Ureter (tissue), 1 donor: ENCODE results near the gene DAP. TPM values are rescaled to one million over a fixed set of nuclear protein-coding genes. Genes with fewer than 3 reads are reported as not detected.
"Not testable (repeated sequence)": the region's sequence is repeated elsewhere in the genome, so short reads cannot be mapped to it uniquely, and the experiment has no call there.

Experiments used
- DNase-seq: peaks from one replicate; pipeline ENCODE4 v3.0.0-alpha.2; 2020; ENCODE audit warnings: low spot score
- total RNA-seq: library from RNA; stranded (reverse); gene quantifications from one replicate; pipeline ENCODE4 v1.2.4, GENCODE V29; 2023
- donor health status: DM: yes; HTN: yes; CAD: no.

The DAP gene
- total RNA-seq, 1 donor from 2014 or later = 209 TPM

GRCh38 chr5:10734037-10734709, 26.9 kb downstream of the DAP start:
- no peak for DNase-seq

- DNase-seq = no peak
These were observed 27.6 kb downstream of the DAP start for GRCh38 chr5:10733426-10733825.

DNA sequence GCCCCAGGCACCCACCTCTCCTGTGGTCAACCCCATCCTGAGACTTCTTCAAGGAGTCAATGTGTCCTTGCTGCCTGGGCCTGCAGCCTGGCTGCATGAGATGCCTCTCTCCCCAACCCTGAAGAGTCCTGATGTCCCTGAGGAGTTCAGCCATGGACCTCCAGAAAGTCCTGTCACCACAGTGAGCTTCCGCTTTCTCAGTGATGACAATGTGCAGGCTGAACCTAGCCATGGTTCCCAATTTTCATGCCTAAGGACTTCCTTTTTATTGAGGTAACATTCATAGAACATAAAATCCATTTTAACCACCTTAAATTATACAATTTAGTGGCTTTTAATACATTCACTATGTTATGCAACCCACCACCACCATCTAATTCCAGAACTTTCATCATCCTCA, 29.1 kb downstream of the DAP start:
- DNase-seq = no peak

DNA sequence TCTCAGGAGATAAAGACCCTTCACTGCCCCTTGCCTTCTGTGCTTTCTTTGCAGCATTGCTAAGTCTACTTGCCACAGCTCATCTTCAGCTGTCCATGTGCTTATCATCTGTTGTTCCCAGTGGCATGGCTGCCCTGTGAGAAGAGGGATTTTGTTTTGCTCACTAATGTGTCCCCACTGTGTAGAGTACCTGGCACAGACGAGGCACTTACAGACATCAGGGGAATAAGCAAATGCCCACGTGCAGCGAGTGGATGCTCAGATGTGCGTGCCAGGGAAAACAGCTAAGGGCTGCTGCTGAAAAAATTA, 31.0 kb downstream of the DAP start:
- DNase-seq = no peak

- no peak for DNase-seq
These were observed 31.6 kb downstream of the DAP start for GRCh38 chr5:10729320-10730042.

DNA sequence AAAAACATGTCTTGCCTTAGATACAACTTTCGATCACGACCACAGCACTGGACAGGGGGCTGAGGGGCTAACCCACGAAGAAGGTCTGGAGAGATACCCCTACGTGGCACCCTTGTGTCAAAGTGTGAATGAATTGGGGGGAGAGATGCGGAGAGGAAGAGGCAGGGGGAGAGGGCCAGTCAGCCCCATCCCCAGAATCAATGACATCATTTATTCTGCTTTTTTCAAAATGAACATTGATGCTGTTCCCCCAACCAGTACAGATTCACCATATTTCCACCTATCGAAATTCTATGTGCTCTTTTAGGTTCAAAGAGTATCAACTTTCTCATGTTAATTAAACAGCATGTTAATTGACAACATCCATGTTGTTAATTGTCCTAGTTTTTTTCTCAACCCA, 32.4 kb downstream of the DAP start:
- DNase-seq = no peak

DNA sequence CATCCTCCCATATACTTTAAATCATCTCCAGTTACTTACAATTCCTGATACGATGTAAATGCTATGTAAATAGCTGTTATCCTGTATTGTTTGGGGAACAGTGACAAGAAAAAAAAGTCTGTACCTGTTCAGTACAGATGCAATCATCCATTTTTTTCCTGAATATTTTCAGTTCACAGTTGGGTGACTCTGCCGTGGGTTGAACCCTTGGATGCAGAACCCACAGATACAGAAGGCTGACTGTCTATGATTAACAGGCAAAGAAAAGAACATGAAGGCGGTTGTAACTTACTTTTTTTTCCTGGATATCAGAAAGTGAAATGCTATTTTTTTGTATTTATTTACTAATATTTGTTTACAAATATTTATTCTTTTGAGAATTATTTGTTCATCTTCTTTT, 33.2 kb downstream of the DAP start:
- DNase-seq = no peak

DNA sequence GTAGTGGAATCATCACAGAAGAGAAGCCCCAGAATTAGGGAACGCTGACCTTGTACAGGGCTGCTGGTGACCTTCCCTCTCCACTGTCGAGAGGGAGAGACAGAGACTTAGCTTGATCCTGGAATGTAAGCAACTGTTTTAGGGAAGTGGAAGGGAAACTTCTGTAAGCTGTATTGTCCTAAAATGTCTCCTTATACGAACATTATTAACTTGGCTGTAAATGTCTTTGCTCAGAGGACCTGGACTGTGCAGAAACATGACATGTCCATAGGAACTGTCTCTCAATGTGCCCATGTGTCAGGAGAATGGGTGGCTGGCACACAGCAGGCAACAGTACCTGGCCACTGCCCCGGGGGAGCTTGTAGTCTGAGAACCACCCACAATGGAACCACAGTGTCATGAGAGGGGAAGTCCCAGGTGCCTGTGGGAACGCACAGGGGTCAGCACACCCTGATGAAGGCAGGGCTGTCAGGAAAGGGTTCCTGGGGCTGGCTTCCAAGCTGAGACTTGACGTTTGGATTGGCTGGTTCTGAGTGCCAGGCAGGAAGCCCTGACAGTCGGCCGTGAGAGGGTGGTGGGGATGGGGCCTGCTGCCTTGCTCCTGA, 34.0 kb downstream of the DAP start:
- no peak for DNase-seq

DNA sequence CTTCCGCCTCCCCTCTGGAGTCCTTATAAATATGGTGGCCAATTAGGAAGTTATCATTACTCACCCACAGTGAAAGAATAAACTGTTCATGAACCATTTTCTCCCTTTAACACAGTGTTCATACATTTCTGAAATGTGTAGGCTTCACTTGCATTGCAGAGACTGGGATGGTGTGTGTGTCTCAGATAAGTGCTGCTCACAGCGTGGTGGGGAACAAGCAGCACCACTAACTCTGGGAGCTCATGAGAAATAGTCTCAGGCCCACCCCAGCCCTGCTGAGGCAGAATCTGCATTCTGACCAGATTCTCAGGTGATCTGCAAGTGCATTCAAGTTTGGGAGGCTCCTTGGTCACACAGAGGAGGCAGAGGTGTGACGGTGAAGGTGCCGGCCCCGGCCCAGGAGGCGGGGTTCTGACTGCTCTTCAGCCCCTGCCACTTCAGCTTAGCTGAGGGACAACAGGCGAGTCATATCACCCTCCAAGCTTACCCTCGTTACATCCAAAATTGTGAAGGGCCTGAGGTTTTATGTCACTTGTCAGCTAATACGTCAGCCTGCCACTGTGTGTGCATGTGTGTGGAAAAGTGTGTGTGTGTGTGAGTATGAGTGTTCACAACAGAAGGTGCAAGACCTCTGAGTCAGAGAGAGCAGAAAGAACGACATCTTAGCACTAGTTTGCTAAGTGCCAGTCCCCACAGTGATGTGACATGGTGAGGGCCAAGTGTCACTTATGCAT, 34.7 kb downstream of the DAP start:
- DNase-seq = no peak

- no peak for DNase-seq
These were observed 35.4 kb downstream of the DAP start for GRCh38 chr5:10725636-10726035.

- DNase-seq = peak; percentile 55
These were observed 36.1 kb downstream of the DAP start for GRCh38 chr5:10724781-10725507.

GRCh38 chr5:10723514-10723913, 37.5 kb downstream of the DAP start:
- DNase-seq = no peak

- not testable (repeated sequence) for DNase-seq
These were observed 40.3 kb downstream of the DAP start for GRCh38 chr5:10720766-10721165.

- DNase-seq = no peak
These were observed 41.1 kb downstream of the DAP start for GRCh38 chr5:10719965-10720364.

GRCh38 chr5:10718617-10719016, 42.4 kb downstream of the DAP start:
- not testable (repeated sequence) for DNase-seq

GRCh38 chr5:10716825-10717224, 44.2 kb downstream of the DAP start:
- not testable (repeated sequence) for DNase-seq

DNA sequence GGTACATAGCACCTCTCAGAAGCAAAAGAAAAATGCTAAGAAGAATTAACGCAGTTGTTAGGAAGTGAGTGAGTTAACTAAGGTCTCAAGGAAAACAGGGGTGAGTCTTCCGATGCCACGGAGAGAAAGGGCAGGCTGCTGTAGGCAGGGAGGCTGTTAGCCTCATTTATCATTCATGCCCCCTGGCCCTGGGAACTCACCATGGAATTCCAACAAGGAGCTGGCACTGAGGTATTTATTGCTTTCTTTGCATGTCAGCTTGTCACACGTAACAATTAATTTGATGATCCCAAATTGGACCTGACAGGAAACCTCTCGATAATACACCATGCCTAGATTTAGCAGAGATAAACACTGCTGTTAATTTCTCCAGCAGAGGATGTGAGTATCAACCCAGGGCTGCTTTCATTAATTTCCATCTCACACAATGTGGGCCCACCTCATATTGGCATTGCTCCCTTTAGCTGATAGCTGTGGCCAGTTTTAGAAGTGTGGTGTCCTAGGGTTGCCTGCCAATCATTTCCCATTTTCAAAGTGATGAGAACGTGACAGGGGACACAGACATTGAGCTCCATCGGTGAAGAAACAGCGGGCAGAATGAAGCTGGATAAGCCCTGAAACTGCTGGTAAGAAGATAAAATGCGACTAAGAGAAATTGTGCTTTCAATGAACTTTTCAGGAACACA, 45.3 kb downstream of the DAP start:
- DNase-seq = no peak

DNA sequence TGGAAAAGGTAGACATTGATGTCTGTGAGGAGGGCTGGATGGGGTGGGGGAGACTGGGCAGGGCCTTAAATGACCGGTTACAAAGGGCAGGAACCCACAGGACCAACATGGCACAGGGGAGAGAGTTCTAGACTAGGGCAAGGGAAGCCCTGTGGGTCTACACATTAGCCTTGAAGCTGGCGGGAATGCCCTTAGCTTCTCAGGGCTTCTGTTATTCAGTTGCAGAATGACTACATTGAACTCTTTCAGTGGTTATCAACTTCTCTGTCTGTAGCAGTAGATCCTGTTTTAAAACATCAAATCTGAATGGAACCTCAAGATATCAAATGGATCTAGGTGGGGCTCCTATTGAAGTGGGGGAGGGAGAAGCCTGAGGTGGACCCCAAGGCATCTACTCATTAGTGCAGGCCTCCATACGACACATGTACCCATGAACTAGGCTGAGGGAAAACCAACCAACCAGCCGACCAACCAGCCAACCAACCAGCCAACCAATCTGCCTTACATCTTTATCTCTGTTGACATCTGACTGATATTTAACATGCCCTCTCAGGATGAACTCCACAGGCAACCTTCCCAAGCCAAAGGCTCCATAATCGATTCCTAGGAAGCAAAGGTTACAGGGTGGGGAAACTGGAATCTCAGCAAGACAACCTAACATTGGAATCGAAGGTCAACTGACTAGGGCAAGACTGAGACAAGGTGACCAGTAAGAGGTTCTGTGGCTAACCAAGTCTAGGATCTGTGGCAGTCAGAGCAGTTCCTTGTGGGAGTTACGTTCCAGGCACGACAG, 48.3 kb downstream of the DAP start:
- DNase-seq = no peak

- DNase-seq = no peak
These were observed 49.5 kb downstream of the DAP start for GRCh38 chr5:10711562-10711961.

DNA sequence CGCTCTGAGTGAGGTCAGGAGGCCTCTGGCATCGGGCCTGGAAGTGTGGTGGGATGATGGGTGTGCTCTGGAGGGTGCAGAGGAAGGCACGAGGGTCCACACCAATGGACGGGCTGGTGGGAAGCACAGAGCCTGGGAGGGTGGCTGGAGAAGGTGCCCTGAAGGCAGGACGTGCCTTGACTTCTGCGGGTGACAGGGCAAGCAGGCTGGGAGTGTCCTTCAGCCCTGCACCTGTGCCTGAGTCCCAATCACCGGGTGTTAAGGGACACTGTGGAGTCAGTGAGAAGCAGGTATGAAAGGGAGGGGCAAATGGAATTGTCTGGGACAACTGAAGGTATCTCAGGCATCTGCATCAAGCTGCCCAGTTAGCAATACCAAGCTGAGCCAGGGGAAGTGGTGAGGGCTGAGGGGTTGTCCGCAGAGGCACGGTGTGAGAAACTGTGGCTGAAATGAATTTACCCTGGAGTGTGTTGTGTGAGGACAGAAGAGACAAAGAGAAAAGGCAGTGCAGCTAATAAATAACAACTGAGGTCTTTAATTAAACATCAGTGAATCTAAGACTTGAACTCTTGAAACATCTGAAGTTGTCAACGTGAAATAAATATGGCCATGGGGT, 50.4 kb downstream of the DAP start:
- no peak for DNase-seq
